Central memory CD4-positive, alpha-beta T cell (primary cell): ENCODE results near the gene CLDN9.

ENCODE experiments used
- DNase-seq: peaks from one replicate; pipeline ENCODE4 v3.0.0; 2022

CLDN9 gene

GRCh38 chr16:2999929-3000328 is 12.8 kb upstream of the CLDN9 start:
- DNase-seq: no peak

GRCh38 chr16:3000540-3000939 is 12.2 kb upstream of the CLDN9 start:
- no peak for DNase-seq

GRCh38 chr16:3001316-3001715 is 11.4 kb upstream of the CLDN9 start:
- no peak for DNase-seq

GRCh38 chr16:3003582-3004270 is 9.0 kb upstream of the CLDN9 start:
- DNase-seq: peak; percentile 96

GRCh38 chr16:3004319-3004718 is 8.4 kb upstream of the CLDN9 start:
- DNase-seq: no peak

GRCh38 chr16:3004781-3005284 is 7.9 kb upstream of the CLDN9 start:
- DNase-seq: no peak

GRCh38 chr16:3007059-3007956 is 5.4 kb upstream of the CLDN9 start:
- DNase-seq: no peak

GRCh38 chr16:3007957-3008689 is 4.6 kb upstream of the CLDN9 start:
- DNase-seq: no peak

- DNase-seq: no peak
Measured at GRCh38 chr16:3008690-3009037, 4.1 kb upstream of the CLDN9 start.

GRCh38 chr16:3009568-3010390 is 2.9 kb upstream of the CLDN9 start:
- DNase-seq: no peak

GRCh38 chr16:3010510-3010909 is 2.2 kb upstream of the CLDN9 start:
- DNase-seq: no peak

GRCh38 chr16:3012246-3012645 is 477 bp upstream of the CLDN9 start:
- no peak for DNase-seq

GRCh38 chr16:3013491-3013951 is 798 bp downstream of the CLDN9 start:
- no peak for DNase-seq

- DNase-seq: no peak
Measured at GRCh38 chr16:3013998-3014690, 1.4 kb downstream of the CLDN9 start.

- no peak for DNase-seq
Measured at GRCh38 chr16:3014971-3015370, 2.2 kb downstream of the CLDN9 start.

- no peak for DNase-seq
Measured at GRCh38 chr16:3015865-3016521, 3.3 kb downstream of the CLDN9 start.

- DNase-seq: no peak
Measured at GRCh38 chr16:3017344-3017743, 4.6 kb downstream of the CLDN9 start.

GRCh38 chr16:3017794-3018506 is 5.2 kb downstream of the CLDN9 start, which contains the start of gene CLDN6:
CLDN6 (minus strand) TSS chr16:3018183; CDS start chr16:3016021, 2,162 bp downstream.
- no peak for DNase-seq

GRCh38 chr16:3019594-3020246 is 7.0 kb downstream of the CLDN9 start:
- DNase-seq: no peak

- DNase-seq: peak; percentile 50
Measured at GRCh38 chr16:3020247-3020603, 7.5 kb downstream of the CLDN9 start, which contains the start of gene TNFRSF12A. TNFRSF12A (plus strand) TSS chr16:3020368; CDS start chr16:3020398, 30 bp downstream.
